ENCODE measurements around the gene KCNK17. TPM values are rescaled to one million over a fixed set of nuclear protein-coding genes. Genes with fewer than 3 reads are reported as not detected.
A peak's percentile ranks its signal among the peaks of the same experiment; 100 is the strongest.

KCNK17 gene
- total RNA-seq, 1 experiment from 2014 or later = 1.2 TPM

DNA sequence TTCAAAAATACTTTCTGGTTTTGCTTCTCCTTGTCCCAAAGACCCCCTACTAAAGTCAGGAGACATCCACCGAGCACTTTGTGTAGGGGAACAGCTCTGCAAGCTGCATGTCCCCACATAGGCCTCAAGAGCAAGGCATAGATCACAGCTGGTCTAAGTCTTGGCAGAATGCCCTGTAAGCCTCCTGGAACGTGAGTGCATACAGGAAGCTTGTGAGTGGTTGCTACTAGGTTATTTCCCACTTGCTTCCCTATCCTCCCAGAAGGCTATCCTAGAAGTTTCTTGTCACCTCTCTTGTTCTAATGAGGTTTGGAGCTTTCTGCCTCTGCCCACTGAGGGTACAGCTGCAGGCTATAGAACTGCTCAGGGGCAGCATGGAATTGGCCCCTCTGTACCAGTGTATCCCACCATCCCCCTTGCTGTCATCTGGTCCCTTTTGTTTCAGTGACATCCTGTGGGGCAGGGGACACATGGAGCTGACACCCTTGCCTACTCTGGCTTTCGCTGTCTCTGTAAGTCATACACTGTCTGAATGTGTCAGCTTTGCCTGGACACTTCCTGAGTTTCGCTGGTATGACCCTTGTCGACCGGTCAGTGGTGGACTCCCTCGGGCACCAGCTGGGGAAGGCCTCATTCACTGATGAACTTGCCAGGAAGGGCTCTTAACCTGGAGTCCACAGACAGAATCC, 43.9 kb upstream of the KCNK17 start:
- Histone ChIP-seq H2BK20ac (ENCODE audit: low read depth, low read length, poor library complexity, severe bottlenecking) (no peak overlapping the region), H3K23ac (ENCODE audit: insufficient read length, low read depth, low read length) (no peak overlapping the region), H3K27ac (ENCODE audit: insufficient read length, low read depth, low read length) (no peak overlapping the region), H4K8ac (replicated peaks; ENCODE audit: insufficient read length, low read depth, low read length) (no peak overlapping the region), H2AFZ (ENCODE audit: low read length) (no peak overlapping the region), H2BK12ac (ENCODE audit: insufficient read length, low read depth, low read length) (no peak overlapping the region), H3K9me3 (ENCODE audit: control insufficient read depth, low read depth, low read length) (no peaks in the 10 kb centered on the region), H3T11ph (ENCODE audit: low read length) (no peak overlapping the region), H2AK5ac (ENCODE audit: insufficient read length, low read length) (no peak overlapping the region), H4K91ac (ENCODE audit: insufficient read length, low read depth, low read length) (no peak overlapping the region), H3K23me2 (ENCODE audit: insufficient read length, low read depth, low read length, poor library complexity, severe bottlenecking) (no peaks in the 10 kb centered on the region), H3K4ac (ENCODE audit: low read depth, low read length) (no peak overlapping the region), H4K5ac (ENCODE audit: insufficient read length, low read depth, low read length) (no peak overlapping the region), H3K4me2 (ENCODE audit: insufficient read depth, insufficient read length, low read length) (no peak overlapping the region), H3K79me1 (ENCODE audit: insufficient read depth, low read depth, low read length, poor library complexity, severe bottlenecking) (no peaks in the 10 kb centered on the region), H2BK5ac (ENCODE audit: insufficient read length, low read length) (no peak overlapping the region), H3K14ac (ENCODE audit: insufficient read depth, low read length) (no peak overlapping the region), H2BK120ac (ENCODE audit: low read depth, low read length, poor library complexity, severe bottlenecking) (no peak overlapping the region), H3K79me2 (ENCODE audit: insufficient read depth, low read length) (no peaks in the 10 kb centered on the region), H4K20me1 (ENCODE audit: control insufficient read depth, insufficient read depth, insufficient read length) (no peaks in the 10 kb centered on the region), H2BK15ac (ENCODE audit: low read depth, low read length) (no peak overlapping the region), H3K18ac (ENCODE audit: insufficient read length, low read depth, low read length) (no peak overlapping the region), H3K9ac (ENCODE audit: extremely low read depth, insufficient read length, low read length) (no peak overlapping the region), H3K27me3 (ENCODE audit: insufficient read depth, low read length) (no peaks in the 10 kb centered on the region), H3K56ac (ENCODE audit: insufficient read length, low read depth, low read length) (no peak overlapping the region), H3K4me1 (ENCODE audit: insufficient read depth, low read length) (no peaks in the 10 kb centered on the region)
- WGBS (ENCODE audit: extremely low coverage, insufficient read length, low lambda C conversion rate) = no CpG with 5 or more reads among the region's 7 CpGs
- no peaks in the 10 kb centered on the region for H3K9me3 Mint-ChIP-seq
- no peak overlapping the region for H3K4me3 Mint-ChIP-seq
- H3K4me1 Mint-ChIP-seq = peaks cover 6 to 11% of the 10 kb centered on the region in 2 experiments
- TF ChIP-seq, protein P1, sequence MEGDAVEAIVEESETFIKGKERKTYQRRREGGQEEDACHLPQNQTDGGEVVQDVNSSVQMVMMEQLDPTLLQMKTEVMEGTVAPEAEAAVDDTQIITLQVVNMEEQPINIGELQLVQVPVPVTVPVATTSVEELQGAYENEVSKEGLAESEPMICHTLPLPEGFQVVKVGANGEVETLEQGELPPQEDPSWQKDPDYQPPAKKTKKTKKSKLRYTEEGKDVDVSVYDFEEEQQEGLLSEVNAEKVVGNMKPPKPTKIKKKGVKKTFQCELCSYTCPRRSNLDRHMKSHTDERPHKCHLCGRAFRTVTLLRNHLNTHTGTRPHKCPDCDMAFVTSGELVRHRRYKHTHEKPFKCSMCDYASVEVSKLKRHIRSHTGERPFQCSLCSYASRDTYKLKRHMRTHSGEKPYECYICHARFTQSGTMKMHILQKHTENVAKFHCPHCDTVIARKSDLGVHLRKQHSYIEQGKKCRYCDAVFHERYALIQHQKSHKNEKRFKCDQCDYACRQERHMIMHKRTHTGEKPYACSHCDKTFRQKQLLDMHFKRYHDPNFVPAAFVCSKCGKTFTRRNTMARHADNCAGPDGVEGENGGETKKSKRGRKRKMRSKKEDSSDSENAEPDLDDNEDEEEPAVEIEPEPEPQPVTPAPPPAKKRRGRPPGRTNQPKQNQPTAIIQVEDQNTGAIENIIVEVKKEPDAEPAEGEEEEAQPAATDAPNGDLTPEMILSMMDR (conservative IDR thresholded peaks at IDR 0.05) = no peak
- H3K36me3 Mint-ChIP-seq (ENCODE audit: insufficient read depth in 1 of 3, low read depth in 3 of 3) = no peaks in the 10 kb centered on the region
- H3K27ac Mint-ChIP-seq = no peak overlapping the region
- peak; percentile 14 for DNase-seq
- peaks cover 15% of the 10 kb centered on the region for H3K27me3 Mint-ChIP-seq (ENCODE audit: low read depth)

Measured in H9 (cell line).